Renal cortical epithelial cell (primary cell): ENCODE measurements around the gene LHX3. TPM values are rescaled to one million over a fixed set of nuclear protein-coding genes. Genes with fewer than 3 reads are reported as not detected.
"Not testable (repeated sequence)": the region's sequence is repeated elsewhere in the genome, so short reads cannot be mapped to it uniquely, and the experiment has no call there.

Source experiments
- DNase-seq: peaks from one replicate; pipeline ENCODE4 v3.0.0-alpha.2; 2011; ENCODE audit warnings: low read depth
- total RNA-seq: library from RNA; depleted of rRNA; stranded (reverse); fragments of >200 nt; gene quantifications from 2 replicates; pipeline ENCODE4 v1.2.3, GENCODE V29; 2014

The LHX3 gene
- total RNA-seq, 1 donor from 2014 or later, result not detected

- DNase-seq, result no peak
These were observed 36.6 kb upstream of the LHX3 start for GRCh38 chr9:136241542-136241941.

DNA sequence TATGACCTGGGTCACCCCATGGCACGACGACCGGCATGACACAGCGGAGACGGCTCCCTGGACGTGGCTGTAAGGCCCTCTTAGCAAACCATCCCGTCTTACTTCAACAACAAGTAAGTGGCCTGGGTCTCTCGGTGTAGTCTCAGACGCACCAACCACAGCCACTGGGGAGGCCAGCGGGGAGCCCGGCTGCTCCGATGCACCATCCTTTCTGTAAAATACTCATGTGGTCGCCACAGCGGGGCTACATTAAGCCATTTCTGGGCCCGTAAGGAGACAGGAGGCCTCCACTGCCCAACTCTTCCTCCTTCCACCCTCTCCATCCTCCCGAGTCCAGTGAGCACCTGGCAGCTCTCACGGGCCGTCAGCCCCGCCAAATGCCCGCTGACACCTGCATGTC lies 36.0 kb upstream of the LHX3 start:
- DNase-seq, result no peak

GRCh38 chr9:136239983-136240330 lies 35.0 kb upstream of the LHX3 start:
- no peak for DNase-seq

- DNase-seq, result no peak
These were observed 34.4 kb upstream of the LHX3 start for GRCh38 chr9:136239135-136239982.

DNA sequence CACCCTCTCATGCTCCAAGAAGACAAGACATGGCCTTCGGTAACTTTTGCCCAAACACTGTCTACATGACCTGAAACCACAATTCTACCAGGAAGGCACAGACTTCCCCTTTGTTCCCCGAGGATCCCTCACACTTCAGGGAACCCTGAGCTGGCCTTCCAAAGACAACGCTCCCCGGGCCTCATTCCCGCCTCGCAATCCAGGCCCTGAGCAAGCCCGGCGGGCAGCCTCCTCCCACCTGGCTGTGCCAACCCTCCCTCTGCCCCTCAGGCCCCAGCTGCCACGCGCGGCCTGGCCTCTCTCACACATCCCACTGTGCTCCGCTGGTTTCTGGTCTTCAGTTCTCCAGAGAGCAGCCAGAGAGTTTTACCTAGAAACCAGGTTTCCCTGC lies 33.4 kb upstream of the LHX3 start:
- no peak for DNase-seq

DNA sequence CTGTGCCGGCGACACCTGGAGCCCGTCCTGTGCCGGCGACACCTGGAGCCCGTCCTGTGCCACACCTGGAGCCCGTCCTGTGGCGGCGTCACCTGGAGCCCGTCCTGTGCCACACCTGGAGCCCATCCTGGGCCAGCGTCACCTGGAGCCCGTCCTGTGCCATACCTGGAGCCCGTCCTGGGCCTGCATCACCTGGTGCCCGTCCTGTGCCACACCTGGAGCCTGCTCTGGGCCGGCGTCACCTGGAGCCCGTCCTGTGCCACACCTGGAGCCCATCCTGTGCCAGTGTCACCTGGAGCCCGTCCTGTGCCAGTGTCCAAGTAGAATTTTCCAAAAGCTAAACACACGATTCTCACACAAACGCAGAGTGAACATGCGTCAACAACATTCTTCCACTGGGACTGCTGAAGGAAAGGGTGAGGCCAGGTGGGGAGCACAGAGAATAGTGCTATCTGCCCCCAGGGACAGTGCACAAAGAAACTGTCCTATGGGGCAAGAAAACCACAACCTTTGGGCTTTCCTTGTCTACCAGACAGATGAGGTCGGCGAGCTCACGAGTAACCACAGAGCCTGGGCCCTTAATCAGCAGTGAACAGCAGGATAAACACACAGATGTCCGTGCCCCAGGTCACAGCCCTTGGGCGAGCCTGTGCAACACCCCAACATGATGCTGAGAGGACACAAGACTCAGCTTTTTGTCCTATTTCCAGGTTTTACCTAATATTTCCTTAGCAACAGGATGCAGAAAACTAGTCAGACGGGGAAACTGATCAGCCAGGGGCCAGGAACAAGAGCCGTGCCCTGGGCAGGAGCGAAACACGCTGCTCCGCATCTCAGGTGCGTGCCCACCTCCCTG lies 32.8 kb upstream of the LHX3 start:
- no peak for DNase-seq

- DNase-seq, result not testable (repeated sequence)
These were observed 31.8 kb upstream of the LHX3 start for GRCh38 chr9:136236471-136237410.

DNA sequence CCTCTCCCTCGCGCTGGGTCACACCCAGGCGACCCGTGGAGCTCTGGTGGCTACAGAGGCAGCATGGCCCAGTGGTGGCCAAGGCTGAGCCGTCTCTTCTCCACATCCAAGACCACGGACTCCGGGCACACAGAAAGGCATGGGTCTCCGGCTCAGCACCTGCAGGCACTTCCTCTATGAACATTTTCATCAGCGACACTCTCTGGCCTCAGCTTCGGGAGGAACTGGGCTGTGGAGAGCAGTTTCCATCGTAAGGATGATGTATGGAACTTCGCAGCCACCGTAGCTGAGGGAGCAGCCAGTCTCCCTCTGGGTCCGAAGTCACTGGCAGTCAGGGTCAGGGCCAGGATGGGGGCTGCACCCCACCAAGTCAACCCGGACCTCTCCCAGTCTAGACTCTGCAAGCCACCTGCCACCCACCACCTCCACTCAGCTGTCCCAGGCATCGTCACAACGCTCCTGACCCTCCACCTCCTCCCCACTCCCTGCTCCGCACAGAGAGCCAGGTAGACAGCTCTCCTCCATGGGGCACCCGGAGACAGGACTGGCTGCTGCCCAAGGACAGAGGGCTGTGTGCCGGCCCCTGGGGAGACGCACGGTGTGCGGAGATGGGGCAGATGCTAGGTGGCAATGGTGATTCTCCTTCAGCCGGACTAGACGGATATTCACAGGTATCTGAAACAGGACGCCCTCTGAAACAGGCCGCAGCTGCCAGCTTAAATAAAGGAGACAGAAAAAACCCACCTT lies 31.0 kb upstream of the LHX3 start:
- no peak for DNase-seq

- DNase-seq, result no peak
These were observed 30.2 kb upstream of the LHX3 start for GRCh38 chr9:136235171-136235570.

DNA sequence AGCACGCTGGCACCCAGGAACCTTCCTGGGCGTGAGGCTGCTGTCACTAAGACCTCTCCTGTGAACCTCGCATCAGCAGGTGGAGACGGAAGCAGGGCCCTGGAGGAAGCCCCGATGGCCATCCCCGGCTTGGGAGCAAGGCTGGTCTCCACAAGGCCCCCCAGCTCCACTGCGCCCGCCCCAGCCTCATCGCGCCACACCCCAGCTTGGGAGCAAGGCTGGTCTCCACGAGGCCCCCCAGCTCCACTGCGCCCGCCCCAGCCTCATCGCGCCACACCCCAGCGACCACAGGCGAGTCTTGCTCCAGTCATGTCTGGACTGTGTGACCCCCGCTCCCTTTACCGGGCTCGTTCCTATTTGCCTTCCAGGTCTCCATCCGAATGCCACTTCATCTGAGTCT lies 29.7 kb upstream of the LHX3 start:
- DNase-seq, result no peak

- DNase-seq, result no peak
These were observed 28.9 kb upstream of the LHX3 start for GRCh38 chr9:136233868-136234267.

DNA sequence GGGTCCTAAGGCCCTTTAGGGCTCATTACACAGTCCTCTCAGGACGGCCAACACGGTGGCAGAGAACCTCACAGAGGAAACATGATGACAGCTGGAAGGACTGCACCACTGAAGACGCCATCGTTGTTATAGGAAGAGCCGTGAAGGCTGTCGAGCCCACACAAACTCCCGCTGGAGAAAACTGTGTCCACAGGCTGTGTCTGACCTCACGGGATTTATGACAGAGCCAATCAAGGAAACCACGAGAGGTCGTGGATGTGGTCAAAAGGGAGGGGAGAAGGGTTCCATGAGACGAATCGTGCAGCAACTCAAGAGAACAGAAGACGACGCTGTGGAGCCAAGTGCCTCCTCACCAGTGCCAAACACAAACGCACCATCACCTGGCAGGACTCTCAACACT lies 28.5 kb upstream of the LHX3 start:
- no peak for DNase-seq

DNA sequence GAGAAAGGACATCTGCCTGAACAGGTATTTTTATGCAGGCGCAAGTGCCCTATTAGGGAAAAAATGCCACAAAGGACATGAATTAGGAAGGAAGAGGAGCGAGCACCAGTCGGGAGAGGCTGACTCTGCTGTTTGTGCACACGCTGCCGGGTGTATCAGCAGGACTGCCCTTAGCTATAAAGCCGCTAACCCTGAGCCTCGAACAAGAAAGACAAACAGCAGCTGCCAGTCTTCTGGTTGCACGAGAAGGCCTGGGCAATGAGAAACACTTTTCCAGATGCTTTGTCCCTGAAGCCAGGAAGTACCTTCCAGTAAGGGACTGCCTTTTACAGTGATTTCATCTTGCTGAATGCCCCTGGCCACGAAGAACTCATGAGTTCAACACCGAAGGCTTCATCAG lies 28.0 kb upstream of the LHX3 start:
- no peak for DNase-seq

- DNase-seq, result no peak
These were observed 26.8 kb upstream of the LHX3 start for GRCh38 chr9:136231478-136232297.

- DNase-seq, result no peak
These were observed 25.8 kb upstream of the LHX3 start for GRCh38 chr9:136230773-136231172.

DNA sequence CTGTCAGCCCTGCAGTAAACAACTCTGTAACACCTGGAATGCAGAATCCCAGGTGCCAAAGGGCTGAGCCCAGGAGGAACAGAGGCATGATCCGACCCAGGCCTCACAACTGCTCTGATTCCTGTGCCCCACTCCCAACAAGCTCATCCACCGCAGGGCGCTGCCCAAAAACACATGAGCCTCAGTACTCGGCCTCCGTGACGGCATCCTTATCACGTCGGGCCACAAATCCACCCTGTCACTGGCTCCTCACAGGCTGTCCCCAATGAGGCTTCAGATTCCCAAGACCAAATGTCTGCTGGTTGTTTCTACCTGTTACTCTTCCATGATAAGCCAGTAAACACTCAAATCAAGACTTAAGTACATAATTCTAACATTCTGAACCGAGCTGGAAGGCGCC lies 25.4 kb upstream of the LHX3 start:
- no peak for DNase-seq

DNA sequence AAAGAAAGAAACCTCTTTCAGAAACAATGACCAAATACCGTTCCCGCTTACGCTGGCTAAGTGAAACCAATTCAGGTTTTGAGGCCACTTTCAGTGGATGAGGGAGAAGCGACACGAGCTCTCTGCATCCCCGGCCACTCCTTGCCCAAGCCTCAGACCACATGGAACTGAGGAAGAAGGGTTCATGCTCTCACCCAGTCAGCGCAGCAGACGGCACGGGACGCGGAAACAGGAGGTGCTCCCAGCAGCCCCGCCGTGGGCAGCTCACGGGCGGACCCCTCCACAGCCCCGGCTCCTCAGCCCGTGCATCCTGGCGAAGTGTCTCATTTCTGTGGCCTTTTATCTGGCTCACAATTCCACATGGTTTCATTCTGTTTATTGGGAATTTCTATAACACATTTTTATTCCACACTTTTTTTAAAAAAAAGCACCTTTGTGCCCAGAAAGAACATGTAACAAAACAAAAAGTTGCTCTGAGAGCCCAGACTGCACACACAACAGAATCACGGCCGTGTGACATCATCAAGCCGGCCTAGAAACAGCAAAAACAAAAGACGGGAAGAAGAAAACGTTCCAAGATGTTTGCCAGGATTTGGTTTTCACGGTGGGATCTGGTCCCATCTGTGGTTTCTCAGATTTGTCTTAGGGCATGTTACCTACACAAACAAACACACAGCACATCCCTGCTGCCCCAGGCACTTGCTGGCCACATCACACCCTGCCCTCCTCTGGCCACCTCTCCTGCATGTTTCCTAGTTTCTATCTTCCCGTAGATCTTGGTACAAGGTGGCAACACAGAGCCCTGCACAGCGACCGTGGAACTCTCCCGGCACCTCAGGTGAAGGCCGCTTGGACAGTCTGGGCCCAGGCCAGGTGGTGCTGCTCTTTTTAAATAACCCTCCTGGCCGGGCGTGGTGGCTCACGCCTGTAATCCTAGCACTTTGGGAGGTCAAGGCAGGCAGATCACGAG lies 24.5 kb upstream of the LHX3 start:
- no peak for DNase-seq

GRCh38 chr9:136228107-136228875 lies 23.4 kb upstream of the LHX3 start:
- DNase-seq, result peak; percentile 44
